ENCODE measurements around the gene MRPL10.

Gene MRPL10

DNA sequence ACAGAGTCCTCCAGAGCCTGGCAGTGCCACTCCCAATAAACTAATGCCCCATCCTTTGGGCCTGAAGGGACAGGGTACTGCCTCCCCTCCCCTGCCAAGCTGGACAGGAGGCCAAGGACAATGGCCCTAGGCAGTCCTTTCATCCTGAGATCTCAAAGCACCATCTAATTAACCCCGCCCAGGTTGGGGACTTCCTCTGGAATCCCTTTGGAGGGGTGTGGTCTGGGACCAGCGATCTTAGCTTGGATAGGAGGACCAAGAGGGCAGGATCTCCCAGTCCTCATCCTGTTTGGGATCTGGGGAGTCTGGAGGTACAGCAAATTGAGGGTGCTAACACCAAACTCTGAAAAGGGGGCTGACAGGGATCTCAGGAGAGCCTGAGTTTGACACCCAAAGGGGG, 37.8 kb upstream of the MRPL10 start:
- H3K9me3 Mint-ChIP-seq = no peaks in the 10 kb centered on the region
- no peaks in the 10 kb centered on the region for H3K36me3 Mint-ChIP-seq
- H3K4me1 Mint-ChIP-seq = peaks cover 5% of the 10 kb centered on the region
- H3K27me3 Mint-ChIP-seq = peaks cover 28% of the 10 kb centered on the region
- no peak overlapping the region for H3K27ac Mint-ChIP-seq
- H3K4me3 Mint-ChIP-seq = no peak overlapping the region
- DNase-seq (ENCODE audit: low spot score in 2 of 2) = no peak
- ATAC-seq (ENCODE audit: low read depth) = no peak

GRCh38 chr17:47867813-47868533, 36.6 kb upstream of the MRPL10 start:
- Mint-ChIP-seq H3K9me3 (no peaks in the 10 kb centered on the region), H3K36me3 (no peaks in the 10 kb centered on the region), H3K27ac (no peak overlapping the region), H3K27me3 (peaks cover 25% of the 10 kb centered on the region), H3K4me3 (no peak overlapping the region), H3K4me1 (no peaks in the 10 kb centered on the region)
- ATAC-seq (ENCODE audit: low read depth) = no peak
- no peak for DNase-seq (ENCODE audit: low spot score in 2 of 2)

DNA sequence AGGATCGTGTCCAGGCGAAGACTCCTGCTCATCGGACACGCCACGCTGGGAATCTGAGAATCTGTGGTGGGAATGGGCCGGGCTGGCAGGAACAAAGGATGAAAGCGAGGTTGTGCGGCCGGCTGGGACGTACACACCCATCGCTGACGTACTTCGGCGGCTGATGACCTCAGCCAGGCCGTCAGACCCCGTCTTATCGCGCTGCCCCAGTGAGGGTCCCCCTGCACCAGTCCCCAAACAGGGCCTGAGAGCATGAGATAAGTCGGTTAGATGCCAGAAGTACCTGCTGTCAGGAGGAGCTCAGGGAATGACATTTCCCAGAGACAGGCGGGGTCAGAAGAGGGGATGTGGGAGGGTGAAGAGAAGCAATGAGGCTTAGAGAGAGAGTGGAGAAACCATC, 35.6 kb upstream of the MRPL10 start:
- no peak overlapping the region for H3K4me3 Mint-ChIP-seq
- H3K27ac Mint-ChIP-seq = no peak overlapping the region
- peaks cover 25% of the 10 kb centered on the region for H3K27me3 Mint-ChIP-seq
- ATAC-seq (ENCODE audit: low read depth) (no peak), DNase-seq (ENCODE audit: low spot score in 2 of 2) (no peak)
- H3K36me3 Mint-ChIP-seq = no peaks in the 10 kb centered on the region
- no peaks in the 10 kb centered on the region for H3K9me3 Mint-ChIP-seq
- H3K4me1 Mint-ChIP-seq = no peaks in the 10 kb centered on the region

DNA sequence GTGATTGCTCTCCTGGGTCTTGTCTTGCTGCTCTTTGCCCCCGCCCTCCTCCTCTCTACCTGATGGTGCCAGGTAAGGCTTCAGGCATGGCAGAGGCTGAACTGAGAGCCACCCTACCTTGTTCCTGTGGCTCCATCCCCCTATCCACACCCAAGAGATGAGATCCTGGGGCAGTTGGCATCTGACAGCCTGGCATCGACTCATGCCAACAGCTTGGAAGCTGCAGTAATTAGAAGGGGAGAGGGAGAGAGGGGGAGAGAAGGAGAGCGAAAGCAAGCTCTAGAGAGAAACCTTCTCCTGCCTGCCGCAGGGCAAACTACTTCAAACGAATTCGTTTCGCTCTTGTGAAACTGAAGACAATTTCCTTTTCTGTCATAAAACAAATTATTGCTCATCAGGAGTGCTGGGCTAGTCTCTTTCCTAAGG, 33.5 kb upstream of the MRPL10 start:
- no peak overlapping the region for H3K27ac Mint-ChIP-seq

GRCh38 chr17:47862621-47863440, 31.5 kb upstream of the MRPL10 start:
- no peak for ATAC-seq (ENCODE audit: low read depth)
- no peaks in the 10 kb centered on the region for H3K36me3 Mint-ChIP-seq
- peaks cover 28% of the 10 kb centered on the region for H3K27me3 Mint-ChIP-seq
- H3K9me3 Mint-ChIP-seq = no peaks in the 10 kb centered on the region
- no peaks in the 10 kb centered on the region for H3K4me1 Mint-ChIP-seq
- H3K4me3 Mint-ChIP-seq = no peak overlapping the region
- no peak overlapping the region for H3K27ac Mint-ChIP-seq
- no peak for DNase-seq (ENCODE audit: low spot score in 2 of 2)

More for the DNA sequence above, 33.5 kb upstream of the MRPL10 start:
- Mint-ChIP-seq H3K4me1 (no peaks in the 10 kb centered on the region), H3K36me3 (no peaks in the 10 kb centered on the region), H3K27me3 (peaks cover 17% of the 10 kb centered on the region), H3K4me3 (no peak overlapping the region), H3K9me3 (no peaks in the 10 kb centered on the region)
- ATAC-seq (ENCODE audit: low read depth) = no peak
- no peak for DNase-seq (ENCODE audit: low spot score in 2 of 2)

GRCh38 chr17:47860386-47860785, 29.0 kb upstream of the MRPL10 start:
- no peak for ATAC-seq (ENCODE audit: low read depth)
- Mint-ChIP-seq H3K4me1 (no peaks in the 10 kb centered on the region), H3K4me3 (no peak overlapping the region), H3K27me3 (peaks cover 30% of the 10 kb centered on the region), H3K36me3 (no peaks in the 10 kb centered on the region), H3K27ac (no peak overlapping the region), H3K9me3 (no peaks in the 10 kb centered on the region)
- DNase-seq (ENCODE audit: low spot score in 2 of 2) = no peak

DNA sequence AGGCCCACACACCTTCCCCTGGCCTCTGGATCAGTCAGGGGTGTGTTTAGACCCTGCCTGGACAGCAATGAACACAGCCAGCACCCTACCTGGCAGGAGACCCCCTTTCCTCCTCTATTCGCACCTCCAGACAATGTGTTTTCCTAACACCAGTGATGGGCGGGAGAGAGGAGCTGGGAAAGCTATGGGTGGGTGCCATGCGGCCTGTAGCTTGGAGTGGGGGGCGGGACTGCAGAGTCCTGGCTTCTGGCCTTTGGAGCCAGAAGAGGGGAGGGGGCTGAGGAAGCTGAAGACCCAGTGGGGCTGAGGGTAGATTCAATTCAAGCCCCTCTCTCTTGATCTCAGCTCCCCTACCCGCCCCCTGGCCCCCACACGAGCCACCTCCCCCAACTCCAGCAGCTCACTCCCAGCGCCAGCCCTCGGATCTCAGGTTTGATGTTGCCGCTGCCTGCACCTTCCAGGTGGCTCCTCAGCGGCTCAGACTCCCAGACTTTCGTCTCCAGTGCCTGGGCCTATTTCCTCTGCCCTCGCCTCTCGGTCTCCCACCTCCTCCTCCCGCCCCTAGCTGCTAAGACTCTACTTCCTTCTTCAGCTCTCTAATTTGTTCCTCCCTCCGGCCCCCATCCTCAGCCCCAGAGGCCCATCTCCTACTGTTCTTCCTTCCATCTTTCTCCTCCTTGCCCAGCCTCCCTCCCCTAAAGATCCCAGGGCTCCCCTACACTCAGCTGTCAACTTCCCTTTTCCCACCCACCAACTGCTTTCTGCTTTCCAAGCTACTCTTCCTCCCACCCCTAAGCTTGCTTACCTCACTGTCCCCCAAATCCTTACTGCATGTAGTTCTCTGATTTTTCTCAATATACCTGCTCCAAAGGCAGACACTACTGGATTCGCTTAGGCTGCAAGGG, 26.5 kb upstream of the MRPL10 start:
- H3K4me3 Mint-ChIP-seq = no peak overlapping the region
- DNase-seq (ENCODE audit: low spot score in 2 of 2) (no peak), ATAC-seq (ENCODE audit: low read depth) (no peak)
- peaks cover 29% of the 10 kb centered on the region for H3K27me3 Mint-ChIP-seq
- H3K9me3 Mint-ChIP-seq = no peaks in the 10 kb centered on the region
- H3K4me1 Mint-ChIP-seq = no peaks in the 10 kb centered on the region
- no peaks in the 10 kb centered on the region for H3K36me3 Mint-ChIP-seq
- H3K27ac Mint-ChIP-seq = no peak overlapping the region

- ATAC-seq (ENCODE audit: low read depth) (no peak), DNase-seq (ENCODE audit: low spot score in 2 of 2) (no peak)
- no peak overlapping the region for H3K4me3 Mint-ChIP-seq
- peaks cover 7% of the 10 kb centered on the region for H3K4me1 Mint-ChIP-seq
- no peak overlapping the region for H3K27ac Mint-ChIP-seq
- H3K9me3 Mint-ChIP-seq = no peaks in the 10 kb centered on the region
- no peaks in the 10 kb centered on the region for H3K36me3 Mint-ChIP-seq
- peaks cover 36% of the 10 kb centered on the region for H3K27me3 Mint-ChIP-seq
These were observed 25.5 kb upstream of the MRPL10 start for GRCh38 chr17:47856830-47857229.

DNA sequence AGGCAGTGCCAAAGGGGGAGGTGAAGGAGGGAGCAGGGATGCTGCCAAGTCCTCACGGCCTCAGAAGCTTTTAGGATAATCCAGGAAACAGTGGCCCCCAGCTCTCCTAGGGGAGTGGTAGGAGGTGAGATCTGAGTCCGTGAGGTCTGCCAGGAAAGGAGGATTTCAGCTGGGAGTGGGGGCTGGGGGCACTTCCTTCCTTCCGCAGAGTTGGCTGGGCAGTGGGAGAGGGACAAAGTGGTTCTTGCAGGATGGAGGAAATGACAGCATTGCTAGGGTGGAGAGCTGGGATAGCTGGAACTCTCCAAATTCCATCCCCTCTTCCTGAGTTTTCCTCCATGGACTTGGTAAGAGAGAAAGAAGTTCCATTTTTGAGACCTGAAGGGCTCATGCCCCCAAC, 24.4 kb upstream of the MRPL10 start:
- H3K4me1 Mint-ChIP-seq = peaks cover 10% of the 10 kb centered on the region
- H3K9me3 Mint-ChIP-seq = no peaks in the 10 kb centered on the region
- ATAC-seq (ENCODE audit: low read depth) = no peak
- H3K4me3 Mint-ChIP-seq = no peak overlapping the region
- no peak for DNase-seq (ENCODE audit: low spot score in 2 of 2)
- no peak overlapping the region for H3K27ac Mint-ChIP-seq
- H3K36me3 Mint-ChIP-seq = no peaks in the 10 kb centered on the region
- peaks cover 39% of the 10 kb centered on the region for H3K27me3 Mint-ChIP-seq

DNA sequence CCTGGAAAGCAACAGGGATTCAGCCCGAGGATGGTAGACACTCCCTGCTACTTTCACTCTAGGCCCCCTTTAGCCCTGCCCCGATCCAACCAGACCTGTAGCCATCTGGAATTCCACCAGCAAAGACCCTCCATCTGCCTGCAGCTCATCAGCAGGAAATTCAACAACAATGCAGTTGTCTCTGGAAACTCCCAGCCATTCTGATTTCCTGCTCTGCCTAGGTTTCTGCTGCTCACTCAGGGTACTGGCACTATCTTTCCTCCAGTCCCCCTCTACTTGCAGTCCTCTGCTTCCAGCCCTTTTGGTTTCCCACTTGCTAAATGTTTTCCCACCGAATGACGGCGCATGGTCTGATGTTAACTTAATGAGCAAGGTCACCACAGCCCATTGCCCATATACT, 22.3 kb upstream of the MRPL10 start:
- H3K9me3 Mint-ChIP-seq = no peaks in the 10 kb centered on the region
- H3K36me3 Mint-ChIP-seq = no peaks in the 10 kb centered on the region
- H3K4me3 Mint-ChIP-seq = no peak overlapping the region
- DNase-seq (ENCODE audit: low spot score in 2 of 2) (no peak), ATAC-seq (ENCODE audit: low read depth) (no peak)
- H3K27me3 Mint-ChIP-seq = peaks cover 40% of the 10 kb centered on the region
- H3K27ac Mint-ChIP-seq = no peak overlapping the region
- H3K4me1 Mint-ChIP-seq = peaks cover 13% of the 10 kb centered on the region

DNA sequence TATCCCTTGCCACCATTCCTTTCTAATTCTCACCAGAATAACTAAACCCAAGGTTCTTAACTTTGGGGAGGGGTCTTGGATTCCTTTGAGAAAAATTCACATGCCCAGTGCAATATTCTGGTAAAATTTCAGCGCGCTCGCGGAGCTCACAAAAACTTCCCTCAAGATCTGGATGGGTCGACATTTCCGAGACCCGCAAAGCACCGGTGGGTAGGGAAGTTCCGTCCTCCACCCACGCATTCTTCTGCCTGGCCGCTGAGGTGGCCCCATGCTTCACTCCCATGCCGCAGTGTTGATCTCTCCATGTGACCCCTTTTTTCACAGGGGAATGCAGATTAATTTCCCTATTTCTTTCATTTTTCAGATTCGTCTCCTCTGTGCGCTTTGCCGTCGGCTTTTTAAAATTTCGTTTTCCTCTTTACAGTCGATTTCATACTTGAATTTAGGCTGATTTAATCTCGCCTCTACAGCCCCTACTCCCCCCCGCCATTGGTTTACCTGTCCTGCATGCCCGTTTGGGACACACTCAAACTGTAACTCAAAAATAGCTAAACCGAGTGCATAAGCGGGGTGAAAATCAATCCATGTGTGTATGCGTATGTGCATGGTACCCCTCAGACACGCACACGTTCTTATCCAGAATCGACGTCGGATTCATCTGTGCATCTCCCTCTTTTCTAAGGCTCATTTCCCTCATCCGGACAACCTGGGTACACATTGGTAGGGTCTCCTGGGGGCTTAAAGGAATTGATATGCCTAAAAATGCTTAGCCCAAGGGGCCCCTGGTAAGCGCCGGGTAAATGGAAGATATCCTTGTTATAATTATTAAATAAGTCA, 21.0 kb upstream of the MRPL10 start:
- ATAC-seq (ENCODE audit: low read depth) (peak; percentile 18), DNase-seq (ENCODE audit: low spot score in 2 of 2) (no peak)
- Mint-ChIP-seq H3K27me3 (peaks cover 35% of the 10 kb centered on the region), H3K4me1 (peaks cover 13% of the 10 kb centered on the region), H3K36me3 (no peaks in the 10 kb centered on the region), H3K27ac (no peak overlapping the region), H3K4me3 (peak overlapping the region; percentile 63), H3K9me3 (no peaks in the 10 kb centered on the region)

DNA sequence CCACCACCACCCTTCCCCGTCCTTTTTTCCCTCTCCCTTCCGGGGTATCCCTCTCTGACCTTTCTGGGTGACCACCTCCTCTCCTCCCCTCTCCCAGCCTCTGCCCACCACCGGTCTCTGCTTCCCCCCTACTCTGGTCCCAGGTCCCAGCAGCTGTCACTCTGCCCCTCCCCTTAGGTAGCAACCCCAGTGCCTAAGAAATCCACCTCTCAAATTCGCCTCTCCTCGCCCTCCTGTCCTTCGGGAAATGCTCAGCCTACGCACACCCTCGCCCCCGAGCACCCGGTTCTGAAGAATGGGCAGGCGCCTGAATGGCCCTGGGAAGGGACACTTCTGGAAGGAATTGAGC, 20.4 kb upstream of the MRPL10 start:
- DNase-seq (ENCODE audit: low spot score in 2 of 2) (no peak), ATAC-seq (ENCODE audit: low read depth) (no peak)
- H3K27ac Mint-ChIP-seq = no peak overlapping the region
- peaks cover 40% of the 10 kb centered on the region for H3K27me3 Mint-ChIP-seq
- H3K36me3 Mint-ChIP-seq = no peaks in the 10 kb centered on the region
- peaks cover 19% of the 10 kb centered on the region for H3K4me1 Mint-ChIP-seq
- peak overlapping the region; percentile 63 for H3K4me3 Mint-ChIP-seq
- no peaks in the 10 kb centered on the region for H3K9me3 Mint-ChIP-seq
